ENCODE measurements around the gene PECR.

DNA sequence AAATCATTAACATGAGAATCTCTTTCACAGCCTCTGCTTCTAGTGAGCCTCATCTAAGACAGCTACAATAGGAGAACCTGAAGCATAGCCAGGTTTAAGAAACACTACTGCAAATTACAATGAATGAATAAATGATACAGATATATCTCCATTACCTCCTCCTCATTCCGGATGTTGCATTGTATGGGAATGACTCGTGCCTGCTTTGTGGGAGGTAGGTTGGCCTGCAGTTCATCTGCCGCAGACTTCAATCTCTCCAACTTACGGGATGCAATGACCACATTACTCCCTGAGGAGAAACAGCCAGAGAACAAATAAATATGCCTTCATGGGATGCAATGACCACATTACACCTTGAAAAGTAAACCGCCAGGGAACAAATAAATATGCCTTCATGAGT, 15.4 kb downstream of the PECR start:
- TF ChIP-seq, protein P1, sequence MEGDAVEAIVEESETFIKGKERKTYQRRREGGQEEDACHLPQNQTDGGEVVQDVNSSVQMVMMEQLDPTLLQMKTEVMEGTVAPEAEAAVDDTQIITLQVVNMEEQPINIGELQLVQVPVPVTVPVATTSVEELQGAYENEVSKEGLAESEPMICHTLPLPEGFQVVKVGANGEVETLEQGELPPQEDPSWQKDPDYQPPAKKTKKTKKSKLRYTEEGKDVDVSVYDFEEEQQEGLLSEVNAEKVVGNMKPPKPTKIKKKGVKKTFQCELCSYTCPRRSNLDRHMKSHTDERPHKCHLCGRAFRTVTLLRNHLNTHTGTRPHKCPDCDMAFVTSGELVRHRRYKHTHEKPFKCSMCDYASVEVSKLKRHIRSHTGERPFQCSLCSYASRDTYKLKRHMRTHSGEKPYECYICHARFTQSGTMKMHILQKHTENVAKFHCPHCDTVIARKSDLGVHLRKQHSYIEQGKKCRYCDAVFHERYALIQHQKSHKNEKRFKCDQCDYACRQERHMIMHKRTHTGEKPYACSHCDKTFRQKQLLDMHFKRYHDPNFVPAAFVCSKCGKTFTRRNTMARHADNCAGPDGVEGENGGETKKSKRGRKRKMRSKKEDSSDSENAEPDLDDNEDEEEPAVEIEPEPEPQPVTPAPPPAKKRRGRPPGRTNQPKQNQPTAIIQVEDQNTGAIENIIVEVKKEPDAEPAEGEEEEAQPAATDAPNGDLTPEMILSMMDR (IDR thresholded peaks at IDR 0.05): no peak
- TF ChIP-seq POLR2A (IDR thresholded peaks at IDR 0.05): no peak
